Activated naive CD4-positive, alpha-beta T cell treated with anti-CD3 and anti-CD28 coated beads, Interleukin-2, amount 10 ng/mL, durations not matched to agents 7 days and 5 days (primary cell): ENCODE measurements around the gene MYBBP1A.

Experiments
- CTCF ChIA-PET: fragments of 350-600 bp; sonication (Branson Sonifier 250); formaldehyde crosslinking; loops from one replicate; lab custom pipeline; 2021; ENCODE audit warnings: antibody characterized with exemption; lab: Charles Lee
- DNase-seq: peaks from one replicate; pipeline ENCODE4 v3.0.0-alpha.2; 2020
- H3K27ac Mint-ChIP-seq: one replicate; pipeline ENCODE4 v1.8.0; 2021; ENCODE audit warnings: mild to moderate bottlenecking, moderate library complexity, mixed read lengths
- H3K27me3 Mint-ChIP-seq: one replicate; pipeline ENCODE4 v1.8.0; 2021; ENCODE audit warnings: mild to moderate bottlenecking, mixed read lengths
- H3K36me3 Mint-ChIP-seq: one replicate; pipeline ENCODE4 v1.8.0; 2021; ENCODE audit warnings: mixed read lengths
- H3K4me1 Mint-ChIP-seq: one replicate; pipeline ENCODE4 v1.8.0; 2021; ENCODE audit warnings: mixed read lengths
- H3K4me3 Mint-ChIP-seq: one replicate; pipeline ENCODE4 v1.8.0; 2021; ENCODE audit warnings: mild to moderate bottlenecking, moderate library complexity, mixed read lengths
- H3K9me3 Mint-ChIP-seq: one replicate; pipeline ENCODE4 v1.8.0; 2021; ENCODE audit warnings: mixed read lengths

The MYBBP1A gene

DNA sequence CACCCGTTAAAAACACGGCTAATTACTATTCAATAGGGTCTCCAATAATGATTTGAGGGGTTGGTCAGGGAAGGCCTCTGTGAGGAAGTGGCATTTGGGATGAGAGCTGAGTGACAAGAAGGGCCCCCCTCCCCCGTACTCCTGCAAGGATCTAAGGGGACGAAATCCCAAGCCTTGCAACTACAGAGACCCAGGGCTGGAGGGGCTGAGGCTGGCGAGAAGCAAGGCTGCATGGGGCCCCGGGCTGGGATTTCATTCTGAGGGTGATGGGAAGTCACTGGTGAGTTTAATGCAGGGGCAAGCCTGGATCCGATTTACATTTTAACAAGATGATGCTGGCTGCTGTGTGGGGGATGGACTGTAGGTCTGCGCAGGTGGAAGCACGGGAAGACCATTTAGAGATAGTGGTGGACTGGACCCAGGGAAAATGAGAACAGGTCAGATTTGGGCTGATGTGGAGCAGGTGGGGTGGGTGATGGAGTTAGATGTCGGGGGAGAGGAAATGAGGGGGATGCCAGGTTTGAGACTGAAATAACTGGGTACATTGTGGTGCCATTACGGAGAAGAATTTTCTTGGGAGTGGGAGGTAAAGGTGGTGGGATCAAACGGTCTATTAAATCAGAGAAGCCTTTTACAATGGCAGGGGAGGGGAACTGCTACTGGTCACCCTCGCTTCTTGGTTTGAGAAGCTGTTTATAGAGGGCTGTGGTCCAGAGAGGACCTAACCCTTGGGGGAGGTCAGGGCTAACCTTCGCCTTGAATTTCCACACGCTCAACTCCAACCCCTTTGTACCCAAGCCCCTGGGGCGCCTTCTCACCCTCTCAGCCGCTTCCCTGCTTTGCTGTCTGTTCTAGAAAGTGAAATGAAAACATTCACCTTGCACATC lies 932 bp upstream of the MYBBP1A start:
- CTCF ChIA-PET = interaction anchor here (2.5 to 3.3 kb wide), 2 partner anchors 9 to 11 kb away, joined by 8 to 12 read pairs; no protein-coding TSS in a partner anchor
- H3K4me3 Mint-ChIP-seq = peak overlapping the region; percentile 84
- peak overlapping the region; percentile 93 for H3K27ac Mint-ChIP-seq
- DNase-seq = no peak
- peaks cover 36% of the 10 kb centered on the region for H3K4me1 Mint-ChIP-seq
- no peaks in the 10 kb centered on the region for H3K27me3 Mint-ChIP-seq
- no peaks in the 10 kb centered on the region for H3K9me3 Mint-ChIP-seq
- H3K36me3 Mint-ChIP-seq = peaks cover 13% of the 10 kb centered on the region

DNA sequence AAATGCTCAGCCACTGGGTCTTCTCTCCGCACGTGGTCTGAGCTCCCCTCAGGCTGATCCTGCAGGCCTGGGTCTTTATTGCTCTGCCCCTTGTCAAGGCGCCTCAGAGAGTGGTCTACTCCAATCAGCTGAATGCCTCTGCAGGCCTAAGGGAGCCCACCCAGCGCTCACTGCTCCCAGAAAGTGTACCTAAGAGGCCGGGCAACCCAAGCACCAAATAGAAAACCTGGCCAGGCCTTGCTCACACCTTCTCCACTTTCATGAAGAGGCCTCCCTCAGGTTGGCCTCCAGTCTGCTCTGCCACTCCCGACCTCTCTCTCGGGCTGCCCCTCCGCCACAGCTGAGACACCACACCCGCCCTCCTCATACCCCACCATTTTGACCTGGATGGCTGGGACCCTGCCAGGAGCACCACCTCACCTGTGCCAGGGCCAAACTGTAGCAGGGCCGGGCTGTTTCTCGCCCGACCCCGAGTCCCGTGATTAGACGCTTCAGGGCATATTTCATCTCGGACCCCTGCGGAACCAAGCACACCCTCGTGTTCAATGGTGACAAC lies 665 bp downstream of the MYBBP1A start:
- peak overlapping the region; percentile 93 for H3K27ac Mint-ChIP-seq
- H3K9me3 Mint-ChIP-seq = no peaks in the 10 kb centered on the region
- no peak for DNase-seq
- no peaks in the 10 kb centered on the region for H3K27me3 Mint-ChIP-seq
- H3K36me3 Mint-ChIP-seq = peaks cover 22% of the 10 kb centered on the region
- H3K4me3 Mint-ChIP-seq = peak overlapping the region; percentile 84
- peaks cover 33% of the 10 kb centered on the region for H3K4me1 Mint-ChIP-seq
- CTCF ChIA-PET = interaction anchor here (2.5 to 3.3 kb wide), 2 partner anchors 10 to 13 kb away, joined by 8 to 12 read pairs; no protein-coding TSS in a partner anchor

DNA sequence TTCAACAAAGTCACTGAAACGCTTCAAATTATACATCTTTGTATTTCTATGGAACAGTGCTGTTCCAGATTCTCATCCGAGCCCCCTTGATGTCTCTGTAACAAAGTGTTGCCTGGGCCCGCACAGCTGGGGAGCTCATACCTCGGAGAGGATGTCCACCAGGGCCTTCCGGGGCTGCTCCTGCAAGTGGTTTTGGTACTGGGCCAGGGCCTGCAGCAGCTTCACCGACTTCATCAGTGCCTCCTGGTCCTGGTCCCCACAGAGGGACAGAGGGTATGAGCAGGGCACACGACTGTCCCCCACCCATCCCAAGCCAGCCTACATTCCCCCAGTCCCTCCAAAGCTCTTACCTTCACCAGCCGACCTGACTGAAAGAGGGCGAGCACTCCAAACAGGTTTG lies 1.5 kb downstream of the MYBBP1A start:
- H3K9me3 Mint-ChIP-seq = no peaks in the 10 kb centered on the region
- no peak for DNase-seq
- CTCF ChIA-PET = interaction anchor here (2.5 to 3.6 kb wide), 2 partner anchors 13 kb away, joined by 8 to 15 read pairs; no protein-coding TSS in a partner anchor
- peaks cover 23% of the 10 kb centered on the region for H3K36me3 Mint-ChIP-seq
- no peak overlapping the region for H3K27ac Mint-ChIP-seq
- H3K27me3 Mint-ChIP-seq = no peaks in the 10 kb centered on the region
- peaks cover 33% of the 10 kb centered on the region for H3K4me1 Mint-ChIP-seq
- H3K4me3 Mint-ChIP-seq = peak overlapping the region; percentile 84

GRCh38 chr17:4551796-4552525 lies 3.2 kb downstream of the MYBBP1A start:
- CTCF ChIA-PET = interaction anchor here (0.7 to 3.6 kb wide), 3 partner anchors 13 to 15 kb away, joined by 3 to 15 read pairs (median 5); no protein-coding TSS in a partner anchor
- no peak for DNase-seq
- H3K4me1 Mint-ChIP-seq = peaks cover 30% of the 10 kb centered on the region
- no peaks in the 10 kb centered on the region for H3K27me3 Mint-ChIP-seq
- H3K27ac Mint-ChIP-seq = no peak overlapping the region
- no peak overlapping the region for H3K4me3 Mint-ChIP-seq
- H3K9me3 Mint-ChIP-seq = no peaks in the 10 kb centered on the region
- peaks cover 25% of the 10 kb centered on the region for H3K36me3 Mint-ChIP-seq

DNA sequence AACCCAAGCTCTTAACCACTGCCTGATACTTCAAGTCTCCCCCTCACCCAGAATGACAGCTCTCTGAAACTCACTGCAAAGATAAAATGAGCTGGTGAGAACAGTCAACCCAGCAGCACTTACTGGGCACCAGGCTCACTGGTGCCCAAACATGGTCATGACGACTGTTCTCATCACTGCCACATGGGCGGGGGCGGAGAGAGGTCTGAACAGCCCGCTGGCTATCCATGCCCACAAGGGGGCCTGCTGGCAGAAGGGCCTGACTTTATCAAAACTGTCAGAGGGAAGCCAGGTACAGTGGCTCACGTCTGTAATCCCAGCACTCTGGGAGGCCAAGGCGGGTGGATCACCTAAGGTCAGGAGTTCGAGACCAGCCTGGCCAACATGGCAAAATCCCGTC lies 4.0 kb downstream of the MYBBP1A start:
- H3K27ac Mint-ChIP-seq = no peak overlapping the region
- no peaks in the 10 kb centered on the region for H3K27me3 Mint-ChIP-seq
- H3K4me1 Mint-ChIP-seq = peaks cover 24% of the 10 kb centered on the region
- DNase-seq = no peak
- CTCF ChIA-PET = interaction anchor here (0.7 to 3.6 kb wide), 2 partner anchors 14 to 16 kb away, joined by 3 to 15 read pairs; no protein-coding TSS in a partner anchor
- H3K36me3 Mint-ChIP-seq = peaks cover 25% of the 10 kb centered on the region
- no peaks in the 10 kb centered on the region for H3K9me3 Mint-ChIP-seq
- no peak overlapping the region for H3K4me3 Mint-ChIP-seq

DNA sequence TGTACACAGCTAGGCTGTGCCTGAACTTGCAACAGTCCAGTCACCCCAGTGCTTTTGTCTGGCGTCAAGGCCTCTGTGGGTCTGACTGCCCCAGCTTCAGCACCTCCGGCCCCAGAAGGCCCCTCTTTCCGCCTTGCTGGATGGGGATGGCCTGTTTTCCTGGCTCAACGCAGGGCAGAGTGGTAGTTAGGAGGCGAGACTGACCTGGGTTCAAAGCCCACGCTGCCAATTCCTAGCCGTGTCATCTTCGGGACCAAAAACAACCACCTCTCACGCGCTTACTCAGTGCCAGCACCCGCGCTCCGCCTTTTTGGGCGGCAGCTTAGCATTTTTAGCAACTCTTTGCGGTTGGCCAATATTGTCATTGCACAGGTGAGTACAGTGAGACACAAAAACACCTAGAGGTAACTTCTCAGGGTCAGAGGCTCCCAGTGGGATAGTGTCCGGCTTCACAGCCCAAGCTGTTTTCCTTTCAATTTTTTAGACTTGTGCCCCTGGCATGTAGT lies 4.6 kb downstream of the MYBBP1A start:
- CTCF ChIA-PET = interaction anchor here (3.6 kb wide), 1 partner anchor 16 kb away, joined by 15 read pairs; no protein-coding TSS in a partner anchor
- peaks cover 18% of the 10 kb centered on the region for H3K4me1 Mint-ChIP-seq
- H3K36me3 Mint-ChIP-seq = peaks cover 25% of the 10 kb centered on the region
- DNase-seq = no peak
- H3K4me3 Mint-ChIP-seq = no peak overlapping the region
- no peaks in the 10 kb centered on the region for H3K27me3 Mint-ChIP-seq
- H3K27ac Mint-ChIP-seq = no peak overlapping the region
- no peaks in the 10 kb centered on the region for H3K9me3 Mint-ChIP-seq

GRCh38 chr17:4549781-4550533 lies 5.2 kb downstream of the MYBBP1A start:
- peaks cover 25% of the 10 kb centered on the region for H3K36me3 Mint-ChIP-seq

GRCh38 chr17:4548721-4549531 lies 6.3 kb downstream of the MYBBP1A start:
- Mint-ChIP-seq H3K4me1 (peaks cover 5% of the 10 kb centered on the region), H3K27ac (no peak overlapping the region), H3K27me3 (no peaks in the 10 kb centered on the region), H3K36me3 (peaks cover 20% of the 10 kb centered on the region), H3K9me3 (no peaks in the 10 kb centered on the region), H3K4me3 (no peak overlapping the region)
- CTCF ChIA-PET = no interaction called here
- DNase-seq = no peak

More at GRCh38 chr17:4549781-4550533, 5.2 kb downstream of the MYBBP1A start:
- Mint-ChIP-seq H3K27ac (no peak overlapping the region), H3K4me3 (no peak overlapping the region), H3K27me3 (no peaks in the 10 kb centered on the region), H3K9me3 (no peaks in the 10 kb centered on the region), H3K4me1 (peaks cover 14% of the 10 kb centered on the region)
- no peak for DNase-seq
- CTCF ChIA-PET = interaction anchor here (3.6 kb wide), 1 partner anchor 17 kb away, joined by 15 read pairs; no protein-coding TSS in a partner anchor

- CTCF ChIA-PET = no interaction called here
These were observed 7.1 kb downstream of the MYBBP1A start for GRCh38 chr17:4548061-4548461.

DNA sequence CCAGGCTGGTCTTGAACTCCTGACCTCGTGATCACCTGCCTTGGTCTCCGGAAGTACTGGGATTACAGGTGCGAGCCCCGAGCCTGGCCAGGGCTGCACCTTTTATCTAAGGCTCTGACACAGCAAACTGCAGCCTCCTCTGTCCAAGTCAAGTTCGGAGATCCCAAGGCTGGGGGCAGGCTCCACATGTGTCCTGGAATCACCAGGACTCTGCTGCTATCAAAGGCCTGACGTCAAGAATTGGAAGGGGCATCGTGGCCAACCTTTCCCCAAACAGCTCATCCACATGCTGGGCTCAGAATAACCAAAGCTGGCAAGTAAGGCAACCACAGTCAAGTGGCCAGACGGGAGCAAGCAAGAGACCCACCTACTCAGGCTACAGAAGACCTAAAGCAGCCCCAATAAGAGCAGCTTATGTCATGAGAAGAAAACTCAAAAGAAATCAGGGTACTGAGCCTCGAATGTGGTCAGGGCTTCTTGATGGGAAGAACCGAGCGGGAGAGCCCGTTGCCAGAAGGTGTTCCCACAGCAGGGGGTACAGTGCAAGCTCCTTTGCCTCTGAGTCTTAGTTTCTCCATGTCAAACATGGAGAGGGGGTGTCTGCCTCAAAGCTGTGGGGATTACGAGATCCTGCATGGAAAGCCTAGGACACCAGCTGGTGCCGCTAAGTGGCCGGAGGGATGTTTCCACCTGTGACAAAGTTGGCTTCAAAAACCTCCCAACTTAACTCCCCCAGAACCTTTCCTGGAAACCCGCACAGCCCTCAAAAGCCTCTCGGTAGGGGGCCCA lies 7.9 kb downstream of the MYBBP1A start:
- Mint-ChIP-seq H3K4me3 (no peak overlapping the region), H3K27me3 (no peaks in the 10 kb centered on the region), H3K9me3 (no peaks in the 10 kb centered on the region), H3K4me1 (no peaks in the 10 kb centered on the region), H3K27ac (no peak overlapping the region), H3K36me3 (peaks cover 14% of the 10 kb centered on the region)
- no peak for DNase-seq
- CTCF ChIA-PET = no interaction called here

More at GRCh38 chr17:4548061-4548461, 7.1 kb downstream of the MYBBP1A start:
- no peak for DNase-seq
- no peaks in the 10 kb centered on the region for H3K9me3 Mint-ChIP-seq
- H3K4me1 Mint-ChIP-seq = no peaks in the 10 kb centered on the region
- H3K36me3 Mint-ChIP-seq = peaks cover 18% of the 10 kb centered on the region
- no peak overlapping the region for H3K4me3 Mint-ChIP-seq
- H3K27ac Mint-ChIP-seq = no peak overlapping the region
- no peaks in the 10 kb centered on the region for H3K27me3 Mint-ChIP-seq

DNA sequence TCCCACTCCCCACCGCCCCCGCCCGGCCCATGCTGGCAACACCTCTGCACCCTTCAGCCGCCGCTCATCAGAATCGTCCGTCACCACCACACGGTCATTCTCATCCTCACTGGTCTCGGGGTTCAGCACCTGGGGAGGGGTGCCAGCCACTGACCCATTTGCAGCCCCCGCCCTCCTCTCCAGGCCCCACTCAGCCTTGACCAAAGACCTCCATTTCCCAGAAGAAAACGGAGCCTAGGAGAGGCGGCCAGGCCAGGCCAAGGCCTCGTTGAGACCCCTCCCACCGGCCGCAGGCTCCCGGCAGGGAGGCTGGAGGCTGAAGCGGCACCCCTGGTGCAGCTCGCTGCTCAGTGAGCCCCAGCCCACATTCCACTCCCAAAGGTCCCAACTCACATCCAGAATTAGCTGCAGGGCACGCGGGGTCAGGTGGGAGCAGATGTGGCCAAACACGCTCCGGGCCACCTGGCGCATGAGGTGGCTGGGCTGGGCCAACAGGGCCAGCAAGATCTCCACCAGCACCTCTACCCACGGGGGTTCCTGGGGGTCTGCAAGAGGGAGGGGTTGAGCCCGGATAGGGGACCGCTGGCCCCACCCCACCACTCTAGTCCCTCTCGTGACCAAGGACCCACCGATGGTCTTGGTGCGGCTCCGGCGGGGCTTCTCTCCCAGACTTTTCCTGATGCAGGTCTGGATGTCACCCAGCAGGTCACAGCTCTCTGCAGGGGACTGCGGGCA lies 9.8 kb downstream of the MYBBP1A start:
- no peaks in the 10 kb centered on the region for H3K4me1 Mint-ChIP-seq
- CTCF ChIA-PET = interaction anchor here (1.1 kb wide), 1 partner anchor 125 kb away, joined by 3 read pairs; no protein-coding TSS in a partner anchor
- H3K9me3 Mint-ChIP-seq = no peaks in the 10 kb centered on the region
- peaks cover 11% of the 10 kb centered on the region for H3K36me3 Mint-ChIP-seq
- no peak overlapping the region for H3K4me3 Mint-ChIP-seq
- H3K27me3 Mint-ChIP-seq = no peaks in the 10 kb centered on the region
- H3K27ac Mint-ChIP-seq = no peak overlapping the region
- DNase-seq = no peak

DNA sequence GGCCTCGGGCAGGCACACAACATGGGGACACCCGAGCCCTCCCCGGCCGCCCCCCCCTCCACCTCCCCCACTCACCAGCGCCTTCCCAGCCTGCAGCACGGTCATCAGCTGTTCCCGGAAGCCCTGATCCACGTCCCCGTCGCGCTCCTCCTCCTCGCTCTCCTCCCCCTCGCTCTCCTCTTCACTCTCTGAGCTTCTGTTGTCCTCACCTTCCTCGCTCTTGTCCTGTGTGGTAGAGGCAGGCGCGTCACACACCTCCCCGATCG lies 10.3 kb downstream of the MYBBP1A start:
- H3K4me3 Mint-ChIP-seq = no peak overlapping the region

More for the DNA sequence above, 10.3 kb downstream of the MYBBP1A start:
- Mint-ChIP-seq H3K27ac (no peak overlapping the region), H3K4me1 (no peaks in the 10 kb centered on the region), H3K9me3 (no peaks in the 10 kb centered on the region), H3K36me3 (peaks cover 10% of the 10 kb centered on the region), H3K27me3 (no peaks in the 10 kb centered on the region)
- CTCF ChIA-PET = interaction anchor here (0.9 kb wide), 1 partner anchor 124 kb away, joined by 3 read pairs; no protein-coding TSS in a partner anchor
- DNase-seq = no peak
